Endothelial cell of umbilical vein (primary cell): Measurements from ENCODE around the gene RNF213. TPM values are rescaled to one million over a fixed set of nuclear protein-coding genes. Genes with fewer than 3 reads are reported as not detected.

ENCODE experiments used
- BruUV-seq: library from RNA; stranded (reverse); fragments of 400-500 nt; replicated peaks from 2 replicates; lab custom pipeline; 2021; lab: Mats Ljungman, UMichigan
- CTCF ChIA-PET: fragments of 300-600, 350-600 bp; sonication (Branson Sonifier 250); formaldehyde crosslinking; loops from one replicate; lab custom pipeline; 2021; ENCODE audit warnings: antibody characterized with exemption, inconsistent platforms; lab: Charles Lee
- POLR2A ChIA-PET: fragments of 300-600, 350-600 bp; sonication (Branson Sonifier 250); formaldehyde crosslinking; loops from one replicate; lab custom pipeline; 2021; ENCODE audit warnings: antibody characterized with exemption, inconsistent platforms; lab: Charles Lee
- DNase-seq: peaks from one replicate; pipeline ENCODE4 v3.0.0-alpha.2; 2011; ENCODE audit warnings: low read depth, low spot score
- FAIRE-seq: peaks from 2 replicates; lab custom pipeline; 2011; peaks lifted over from hg19 to GRCh38; lab: Jason Lieb, UNC
- H2AFZ ChIP-seq: 2 replicates; pipeline ENCODE4 v1.6.0; 2012; ENCODE audit warnings: low read depth, low read length, control low read depth, inconsistent platforms
- H3K27ac ChIP-seq: 2 replicates; pipeline ENCODE4 v1.5.1; 2011; ENCODE audit warnings: low read depth, mild to moderate bottlenecking, control low read depth, low read length, moderate library complexity; ENCODE audit not compliant: insufficient read depth
- H3K27me3 ChIP-seq, 2 experiments: 2 replicates each; pipeline versions ENCODE4 v1.6.0 to v1.6.1; 2011; ENCODE audit warnings: low read length in 2 of 2, mixed read lengths in 1 of 2; ENCODE audit not compliant: control insufficient read depth in 2 of 2, insufficient read depth in 2 of 2
- H3K36me3 ChIP-seq, 2 experiments: 2 replicates in 1 of 2; 3 replicates in 1 of 2; pipeline ENCODE4 v1.5.1; 2011; ENCODE audit warnings: low read length in 2 of 2, mild to moderate bottlenecking in 1 of 2, moderate library complexity in 1 of 2; ENCODE audit not compliant: control insufficient read depth in 2 of 2, insufficient read depth in 2 of 2; ENCODE audit errors: extremely low read depth in 1 of 2
- H3K4me1 ChIP-seq: 3 replicates; pipeline ENCODE4 v1.5.1; 2011; ENCODE audit warnings: mild to moderate bottlenecking, low read length; ENCODE audit not compliant: control insufficient read depth, insufficient read depth; ENCODE audit errors: extremely low read depth
- H3K4me2 ChIP-seq: 2 replicates; pipeline ENCODE4 v1.6.1; 2011; ENCODE audit warnings: low read length, control low read depth, mixed read lengths; ENCODE audit not compliant: insufficient read depth
- H3K4me3 ChIP-seq, 3 experiments: fragments of 200-600 bp in 1 of 3; sonication (generic), shearing (Covaris generic) in 1 of 3; replicated peaks in 1 of 3; 2 replicates each; pipeline ENCODE4 v1.5.1; 2011 to 2016; ENCODE audit warnings: control low read depth in 3 of 3, low read length in 3 of 3, mild to moderate bottlenecking in 2 of 3, inconsistent platforms in 1 of 3, low read depth in 1 of 3, moderate library complexity in 1 of 3; ENCODE audit not compliant: insufficient read depth in 1 of 3
- H3K79me2 ChIP-seq: 2 replicates; pipeline ENCODE4 v1.6.0; 2012; ENCODE audit warnings: low read length, inconsistent platforms; ENCODE audit not compliant: control insufficient read depth, insufficient read depth
- H3K9ac ChIP-seq: replicated peaks from 2 replicates; pipeline ENCODE3; 2011; ENCODE audit warnings: low read length, control low read depth; ENCODE audit not compliant: insufficient read depth; ENCODE audit errors: extremely low read depth
- H3K9me1 ChIP-seq: replicated peaks from 3 replicates; pipeline ENCODE4 v1.6.0; 2011; ENCODE audit warnings: mild to moderate bottlenecking, low read length; ENCODE audit not compliant: control insufficient read depth, insufficient read depth; ENCODE audit errors: extremely low read depth
- H3K9me3 ChIP-seq: replicated peaks from 2 replicates; pipeline ENCODE4 v1.5.1; 2012; ENCODE audit warnings: low read length, inconsistent platforms; ENCODE audit not compliant: control insufficient read depth, insufficient read depth
- H4K20me1 ChIP-seq: replicated peaks from 2 replicates; pipeline ENCODE3; 2011; ENCODE audit warnings: mild to moderate bottlenecking, low read length; ENCODE audit not compliant: control insufficient read depth, insufficient read depth; ENCODE audit errors: extremely low read depth
- CTCF ChIP-seq, 2 donors: IDR thresholded peaks; 1 replicate in 1 of 2; 2 replicates in 1 of 2; pipeline ENCODE4 v1.5.1; 2011; ENCODE audit warnings: low read length in 2 of 2, mild to moderate bottlenecking in 2 of 2, moderate library complexity in 2 of 2, control low read depth in 1 of 2, inconsistent platforms in 1 of 2, low read depth in 1 of 2; ENCODE audit not compliant: insufficient read depth in 1 of 2; ENCODE audit errors: extremely low read depth in 1 of 2
- FOS ChIP-seq: IDR thresholded peaks from 2 replicates; pipeline ENCODE4 v1.6.1; 2011; ENCODE audit warnings: mild to moderate bottlenecking, low read length, moderate library complexity, borderline replicate concordance; ENCODE audit not compliant: insufficient read depth
- GATA2 ChIP-seq: IDR thresholded peaks from 2 replicates; pipeline ENCODE4 v1.7.0; 2011; ENCODE audit warnings: low read depth, mild to moderate bottlenecking, moderate library complexity, mixed read lengths, low read length; ENCODE audit not compliant: insufficient read length, insufficient read depth
- JUN ChIP-seq: IDR thresholded peaks from 2 replicates; pipeline ENCODE4 v1.6.1; 2011; ENCODE audit warnings: borderline replicate concordance, low read depth; ENCODE audit not compliant: insufficient read length, insufficient read depth
- MAX ChIP-seq: IDR thresholded peaks from 2 replicates; pipeline ENCODE4 v1.6.1; 2011; ENCODE audit not compliant: insufficient read depth, insufficient read length
- MYC ChIP-seq: IDR thresholded peaks from one replicate; pipeline ENCODE4 v1.6.1; 2011; ENCODE audit warnings: mild to moderate bottlenecking, low read depth, low read length
- POLR2A ChIP-seq: IDR thresholded peaks from 2 replicates; pipeline ENCODE4 v1.6.1; 2012; ENCODE audit warnings: low read depth, mild to moderate bottlenecking, control low read depth, low read length
- POLR2AphosphoS5 ChIP-seq: IDR thresholded peaks from 2 replicates; pipeline ENCODE4 v1.6.1; 2012; ENCODE audit warnings: low read depth, mild to moderate bottlenecking, control low read depth, low read length, moderate library complexity; ENCODE audit not compliant: insufficient read depth
- dilution Hi-C: fragments of 300-500 bp; cut with MboI; formaldehyde crosslinking; loops from one replicate; pipeline ENCODE4 v1.15.0; 2019; ENCODE audit warnings: low sequenced_read_pairs; ENCODE audit not compliant: extremely low pct_ligation_motif_present
- intact Hi-C: fragments of 100-400 bp; cut with micrococcal nuclease; formaldehyde crosslinking; loops from one replicate; pipeline ENCODE4 v1.10.0; 2022
- polyA plus RNA-seq, 4 experiments: library from polyadenylated mRNA; depleted of rRNA in 3 of 4; stranded (reverse) in 3 of 4; unstranded in 1 of 4; fragments of >200 nt; gene quantifications; 2 replicates each; pipeline versions ENCODE4 v1.2.1 to v1.2.3, GENCODE V29; 2011 to 2012; ENCODE audit warnings: missing spikeins in 1 of 4
- total RNA-seq: library from RNA; stranded (reverse); gene quantifications from 2 replicates; pipeline ENCODE4 v1.2.3, GENCODE V29; 2021

The RNF213 gene
- total and polyA plus RNA-seq, 2 donors (not counting 3 experiments of a cell fraction or from before 2014, with no cell fraction given), result 36.5 to 116 TPM

DNA sequence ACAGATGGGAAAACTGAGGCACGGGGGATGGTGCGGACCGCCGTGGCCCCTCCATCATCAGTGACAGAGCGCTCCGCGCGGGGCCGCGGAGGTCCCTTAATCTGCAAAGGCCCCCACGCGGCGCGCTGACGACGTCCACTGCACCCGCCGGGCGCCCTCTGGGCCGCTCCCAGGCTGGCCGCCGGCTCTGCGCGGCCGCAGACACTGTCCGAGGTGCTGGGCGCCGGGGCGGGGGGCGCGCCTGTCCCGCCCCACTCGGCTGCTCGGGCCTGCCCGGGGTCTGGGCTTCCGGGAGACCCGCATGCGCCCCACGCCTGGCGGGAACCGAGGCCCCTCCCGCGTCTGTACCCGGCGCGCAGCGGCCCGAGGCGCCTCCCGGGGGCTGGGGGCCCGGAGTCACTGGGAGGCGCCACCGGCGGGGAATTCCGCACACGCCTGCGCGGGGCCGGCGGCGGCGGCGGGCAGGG lies 550 bp upstream of the RNF213 start:
- Histone ChIP-seq H3K27ac (peak overlapping the region; percentile 82), H4K20me1 (no peaks in the 10 kb centered on the region), H2AFZ (peak overlapping the region; percentile 14), H3K9me1 (no peaks in the 10 kb centered on the region), H3K9ac (peak overlapping the region; percentile 55), H3K4me3 (peak overlapping the region in 2 of 3 experiments; percentile 26 to 34), H3K79me2 (peaks cover 22% of the 10 kb centered on the region), H3K9me3 (no peaks in the 10 kb centered on the region), H3K36me3 (no peaks in the 10 kb centered on the region), H3K4me2 (peak overlapping the region; percentile 26), H3K27me3 (no peaks in the 10 kb centered on the region), H3K4me1 (peaks cover 37% of the 10 kb centered on the region)
- ChIA-PET POLR2A (no interaction called here), CTCF (interaction anchor here (1.7 kb wide), 1 partner anchor 65 kb away, joined by 6 read pairs; no protein-coding TSS in a partner anchor)
- no peak for FAIRE-seq
- intact Hi-C loops (loop anchor here (1.0 to 5.0 kb wide), 3 partner anchors 40 to 113 kb away; partner anchors contain the start of genes EIF4A3, SGSH and SLC26A11), dilution Hi-C loops (no loop called here)
- DNase-seq, result peak; percentile 66
- BruUV-seq, result TSS peak; percentile 78
- TF ChIP-seq POLR2A (peak; percentile 45), GATA2 (no peak), MYC (no peak)

DNA sequence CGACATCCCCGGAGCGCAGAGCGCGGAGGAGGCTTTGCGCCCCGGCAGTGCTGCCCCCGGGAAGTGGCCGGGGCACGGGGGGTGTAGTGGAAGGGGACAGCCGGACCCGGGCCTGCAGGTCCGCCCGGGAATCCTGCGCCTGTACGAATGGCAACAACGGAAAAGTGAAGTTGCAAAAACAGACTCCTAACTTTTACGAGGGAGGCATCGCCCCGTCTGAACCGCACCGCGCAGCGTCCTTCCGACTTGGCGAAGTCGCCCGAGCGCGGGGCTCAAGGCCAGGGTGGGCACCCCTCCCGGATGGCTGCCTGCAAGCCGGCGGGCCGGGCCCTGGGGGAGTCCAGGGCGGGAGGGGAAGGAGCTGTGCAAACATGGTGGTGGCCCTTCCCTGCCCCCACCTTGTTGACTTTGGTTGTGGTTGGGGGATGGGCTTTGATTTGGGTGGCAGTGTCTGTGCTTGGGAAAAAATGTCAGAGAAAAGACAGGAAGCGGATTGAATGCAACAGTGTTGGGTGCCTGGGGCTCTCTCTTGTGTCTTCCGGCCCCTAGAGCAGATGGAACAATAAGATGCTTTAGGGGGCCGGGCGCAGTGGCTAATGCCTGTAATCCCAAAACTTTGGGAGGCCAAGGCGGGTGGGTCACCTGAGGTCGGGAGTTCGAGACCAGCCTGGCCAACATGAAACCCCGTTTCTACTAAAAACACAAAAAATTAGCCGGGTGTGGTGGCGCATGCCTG lies 675 bp downstream of the RNF213 start:
- dilution Hi-C loops, result no loop called here
- Histone ChIP-seq H3K9me3 (no peaks in the 10 kb centered on the region), H3K79me2 (peaks cover 22% of the 10 kb centered on the region), H3K4me2 (peak overlapping the region; percentile 52), H3K9me1 (no peaks in the 10 kb centered on the region), H3K27ac (peak overlapping the region; percentile 48), H3K4me3 (peak overlapping the region; percentile 45 to 77 (median 60)), H3K27me3 (no peaks in the 10 kb centered on the region), H4K20me1 (no peaks in the 10 kb centered on the region), H3K9ac (peak overlapping the region; percentile 76), H2AFZ (no peak overlapping the region), H3K36me3 (peaks cover 2% of the 10 kb centered on the region in 2 experiments), H3K4me1 (peaks cover 33% of the 10 kb centered on the region)
- TF ChIP-seq FOS (no peak), MAX (no peak), POLR2A (no peak), POLR2AphosphoS5 (peak; percentile 10), CTCF (IDR thresholded peaks at IDR 0.05; ENCODE audit: extremely low read depth in 1 of 2, insufficient read depth in 1 of 2, low read depth in 1 of 2, low read length in 2 of 2) (no peak), MYC (no peak), GATA2 (no peak), JUN (no peak)
- BruUV-seq, result TSS peak; percentile 26
- FAIRE-seq (peak; percentile 63), DNase-seq (peak; percentile 60)
- ChIA-PET CTCF (interaction anchor here (1.7 kb wide), 1 partner anchor 66 kb away, joined by 6 read pairs; no protein-coding TSS in a partner anchor), POLR2A (no interaction called here)
- intact Hi-C loops, result loop anchor here (5.0 kb wide), 2 partner anchors 64 to 114 kb away; partner anchors contain the start of gene EIF4A3
